ENCODE results near the gene TMEM231.

- TF ChIP-seq BHLHE40 (IDR thresholded peaks at IDR 0.05; ENCODE audit: borderline replicate concordance) (no peak), SP1 (IDR thresholded peaks at IDR 0.05) (no peak), NFRKB (IDR thresholded peaks at IDR 0.05) (no peak), FOXK2 (IDR thresholded peaks at IDR 0.05) (no peak), SUZ12 (IDR thresholded peaks at IDR 0.05) (no peak), TARDBP (IDR thresholded peaks at IDR 0.05) (no peak)
Measured at GRCh38 chr16:75532791-75533190, 23.3 kb downstream of the TMEM231 start.
